Nephron progenitor cell (in vitro differentiated cells): ENCODE data around the gene SORCS2.
A peak's percentile ranks its signal among the peaks of the same experiment; 100 is the strongest.

Experiments used
- DNase-seq: peaks from one replicate; pipeline ENCODE4 v3.0.0; 2021
- H3K27ac Mint-ChIP-seq: 2 replicates; pipeline ENCODE4 v1.8.0; 2021; ENCODE audit warnings: mild to moderate bottlenecking, moderate library complexity, mixed read lengths
- H3K27me3 Mint-ChIP-seq: 2 replicates; pipeline ENCODE4 v1.8.0; 2021; ENCODE audit warnings: mild to moderate bottlenecking, low read depth, mixed read lengths; ENCODE audit not compliant: poor library complexity
- H3K36me3 Mint-ChIP-seq: 2 replicates; pipeline ENCODE4 v1.8.0; 2021; ENCODE audit warnings: low read depth, mixed read lengths
- H3K4me1 Mint-ChIP-seq: 2 replicates; pipeline ENCODE4 v1.8.0; 2021; ENCODE audit warnings: mixed read lengths
- H3K4me3 Mint-ChIP-seq: 2 replicates; pipeline ENCODE4 v1.8.0; 2021; ENCODE audit warnings: mild to moderate bottlenecking, moderate library complexity, mixed read lengths
- H3K9me3 Mint-ChIP-seq: 2 replicates; pipeline ENCODE4 v1.8.0; 2021; ENCODE audit warnings: mild to moderate bottlenecking, moderate library complexity, mixed read lengths
- TF ChIP-seq, protein P1 (sequence below): fragments of 200-600 bp; sonication (generic); IDR thresholded peaks from 2 replicates; pipeline ENCODE4 v1.5.0; 2021; ENCODE audit warnings: antibody characterized with exemption

The SORCS2 gene

DNA sequence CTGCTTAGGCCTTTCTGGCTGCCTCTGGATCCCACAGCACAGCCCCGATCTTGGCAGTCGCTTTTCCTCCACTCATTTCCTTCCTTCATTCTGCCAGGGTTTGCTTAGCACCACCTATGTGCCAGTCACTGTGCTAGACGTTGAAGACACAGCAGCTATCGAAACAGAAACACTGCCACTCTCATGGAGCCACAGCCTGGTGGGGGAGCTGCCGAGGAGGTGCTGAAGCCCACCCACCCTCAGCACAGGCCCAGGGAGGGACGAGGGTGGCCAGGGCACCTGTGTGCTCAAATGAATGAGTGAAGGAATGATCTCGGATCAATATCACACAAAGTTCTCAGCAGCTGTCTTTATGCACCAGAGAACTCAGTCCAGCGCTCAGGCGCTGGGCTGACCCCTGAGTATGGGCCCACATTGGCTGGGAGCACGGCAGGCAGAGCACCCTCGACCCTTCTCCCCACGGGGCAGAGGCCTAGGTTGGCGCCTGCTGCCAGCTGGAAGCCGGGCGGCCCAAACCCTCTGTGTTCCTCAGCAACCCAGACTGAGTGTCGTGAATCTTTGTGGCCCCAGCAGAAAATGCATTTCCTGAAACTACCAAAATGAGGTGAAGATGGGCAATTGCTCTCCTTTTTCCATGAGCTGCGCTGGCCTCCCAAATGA, 108.9 kb downstream of the SORCS2 start:
- peaks cover 81% of the 10 kb centered on the region for H3K4me1 Mint-ChIP-seq
- DNase-seq: no peak
- TF ChIP-seq, protein P1, sequence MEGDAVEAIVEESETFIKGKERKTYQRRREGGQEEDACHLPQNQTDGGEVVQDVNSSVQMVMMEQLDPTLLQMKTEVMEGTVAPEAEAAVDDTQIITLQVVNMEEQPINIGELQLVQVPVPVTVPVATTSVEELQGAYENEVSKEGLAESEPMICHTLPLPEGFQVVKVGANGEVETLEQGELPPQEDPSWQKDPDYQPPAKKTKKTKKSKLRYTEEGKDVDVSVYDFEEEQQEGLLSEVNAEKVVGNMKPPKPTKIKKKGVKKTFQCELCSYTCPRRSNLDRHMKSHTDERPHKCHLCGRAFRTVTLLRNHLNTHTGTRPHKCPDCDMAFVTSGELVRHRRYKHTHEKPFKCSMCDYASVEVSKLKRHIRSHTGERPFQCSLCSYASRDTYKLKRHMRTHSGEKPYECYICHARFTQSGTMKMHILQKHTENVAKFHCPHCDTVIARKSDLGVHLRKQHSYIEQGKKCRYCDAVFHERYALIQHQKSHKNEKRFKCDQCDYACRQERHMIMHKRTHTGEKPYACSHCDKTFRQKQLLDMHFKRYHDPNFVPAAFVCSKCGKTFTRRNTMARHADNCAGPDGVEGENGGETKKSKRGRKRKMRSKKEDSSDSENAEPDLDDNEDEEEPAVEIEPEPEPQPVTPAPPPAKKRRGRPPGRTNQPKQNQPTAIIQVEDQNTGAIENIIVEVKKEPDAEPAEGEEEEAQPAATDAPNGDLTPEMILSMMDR: no peak
- H3K27me3 Mint-ChIP-seq: peaks cover 5% of the 10 kb centered on the region
- H3K4me3 Mint-ChIP-seq: no peak overlapping the region
- H3K27ac Mint-ChIP-seq: peak overlapping the region; percentile 69
- no peaks in the 10 kb centered on the region for H3K9me3 Mint-ChIP-seq
- no peaks in the 10 kb centered on the region for H3K36me3 Mint-ChIP-seq

DNA sequence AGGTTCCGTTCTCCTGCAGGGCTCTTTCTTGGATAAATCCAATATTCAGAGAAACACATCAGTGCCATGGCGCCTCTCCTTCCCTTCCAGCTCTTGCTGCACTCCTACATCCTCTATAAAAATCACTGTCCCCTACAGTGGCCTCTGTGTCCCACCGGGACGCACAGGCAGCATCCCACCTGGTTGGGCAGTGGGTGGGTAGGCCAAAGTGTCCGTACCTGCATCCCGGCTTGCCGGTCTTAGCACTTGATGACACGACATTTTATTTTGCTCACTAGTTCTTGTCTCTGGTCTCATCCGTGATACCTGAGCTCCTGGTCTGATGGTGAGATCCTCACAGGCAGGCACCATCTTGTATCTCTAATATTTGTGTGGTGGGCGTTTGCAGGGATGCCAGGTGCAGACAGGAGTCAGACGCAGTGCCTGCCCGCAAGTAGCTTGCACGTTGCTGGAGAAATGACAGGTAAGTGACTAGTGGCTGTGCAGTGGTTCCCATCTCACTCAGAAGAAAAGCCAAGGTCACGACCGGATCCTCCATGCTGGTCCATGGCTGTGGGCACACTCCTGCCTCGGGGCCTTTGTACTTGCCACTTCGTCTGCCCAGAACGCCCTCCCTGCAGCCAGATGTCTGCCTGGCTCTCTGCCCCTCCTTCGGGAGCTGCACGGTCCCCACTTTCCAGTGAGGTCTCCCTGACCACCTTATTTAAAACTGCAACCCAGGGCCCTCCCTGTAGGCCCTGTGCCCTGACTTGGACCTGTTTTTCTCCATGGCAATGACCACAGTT, 109.7 kb downstream of the SORCS2 start:
- H3K9me3 Mint-ChIP-seq: no peaks in the 10 kb centered on the region

GRCh38 chr4:7302781-7303404, 110.6 kb downstream of the SORCS2 start:
- DNase-seq: no peak
- no peaks in the 10 kb centered on the region for H3K9me3 Mint-ChIP-seq
- H3K27me3 Mint-ChIP-seq: peaks cover 5% of the 10 kb centered on the region
- peak overlapping the region; percentile 49 for H3K27ac Mint-ChIP-seq
- peaks cover 84% of the 10 kb centered on the region for H3K4me1 Mint-ChIP-seq
- H3K36me3 Mint-ChIP-seq: no peaks in the 10 kb centered on the region
- TF ChIP-seq, protein P1: no peak
- H3K4me3 Mint-ChIP-seq: no peak overlapping the region

More for the DNA sequence above, 109.7 kb downstream of the SORCS2 start:
- Mint-ChIP-seq H3K27me3 (peaks cover 5% of the 10 kb centered on the region), H3K4me3 (no peak overlapping the region), H3K36me3 (no peaks in the 10 kb centered on the region), H3K4me1 (peaks cover 84% of the 10 kb centered on the region), H3K27ac (peak overlapping the region; percentile 69)
- TF ChIP-seq, protein P1: no peak
- no peak for DNase-seq

DNA sequence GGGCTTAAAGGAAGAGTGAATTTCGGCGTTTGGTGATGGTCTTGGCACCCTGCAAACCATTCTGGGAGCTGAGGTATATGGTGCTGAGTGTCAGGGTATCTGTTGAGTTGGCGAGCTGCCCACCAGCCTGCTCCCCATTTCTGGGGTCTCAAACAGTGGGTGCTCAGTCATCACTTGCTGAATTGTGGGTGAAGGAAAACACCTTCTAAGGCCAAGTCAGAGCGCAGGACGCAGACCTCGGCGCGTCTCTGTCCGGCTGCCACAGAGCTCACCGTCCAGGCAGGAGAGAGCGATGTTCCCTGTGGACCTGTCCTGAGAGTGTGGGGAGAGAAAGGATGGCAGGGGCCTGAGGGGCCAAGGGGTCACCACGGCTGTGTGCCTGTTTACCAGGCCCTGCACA, 111.2 kb downstream of the SORCS2 start:
- H3K27ac Mint-ChIP-seq: peak overlapping the region; percentile 49
- peak overlapping the region; percentile 44 for H3K4me3 Mint-ChIP-seq
- no peak for DNase-seq
- TF ChIP-seq, protein P1: no peak
- peaks cover 81% of the 10 kb centered on the region for H3K4me1 Mint-ChIP-seq
- peaks cover 8% of the 10 kb centered on the region for H3K27me3 Mint-ChIP-seq
- no peaks in the 10 kb centered on the region for H3K9me3 Mint-ChIP-seq
- no peaks in the 10 kb centered on the region for H3K36me3 Mint-ChIP-seq

DNA sequence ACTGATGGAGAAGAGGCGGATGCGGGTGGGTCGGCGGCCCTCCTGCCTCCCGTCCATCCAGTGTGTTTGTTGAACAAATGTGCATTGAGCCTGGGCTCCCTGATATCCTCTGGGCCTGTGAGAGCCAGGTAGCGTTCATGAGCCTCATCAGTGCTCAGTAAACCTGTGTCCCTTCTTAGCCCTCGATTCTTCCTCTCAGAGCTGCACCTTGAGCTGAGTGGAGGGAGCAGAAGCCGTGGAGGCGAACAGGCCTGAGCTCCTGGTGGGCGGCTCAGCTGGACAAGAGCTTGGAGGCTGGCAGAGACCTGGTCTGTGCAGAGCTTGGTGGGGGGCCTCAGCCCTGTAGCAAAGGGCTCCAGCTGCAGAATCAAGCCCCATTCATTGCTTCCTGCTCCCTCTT, 112.1 kb downstream of the SORCS2 start:
- no peaks in the 10 kb centered on the region for H3K36me3 Mint-ChIP-seq
- no peak for DNase-seq
- H3K27ac Mint-ChIP-seq: no peak overlapping the region
- H3K9me3 Mint-ChIP-seq: no peaks in the 10 kb centered on the region
- peaks cover 81% of the 10 kb centered on the region for H3K4me1 Mint-ChIP-seq
- TF ChIP-seq, protein P1: no peak
- H3K4me3 Mint-ChIP-seq: no peak overlapping the region
- H3K27me3 Mint-ChIP-seq: peaks cover 10% of the 10 kb centered on the region
